HEK293 (cell line): ENCODE measurements around the gene TJP3.

Source experiments
- CTCF ChIA-PET: fragments of 350-600 bp; formaldehyde crosslinking; extraction: SDS; loops from one replicate; lab custom pipeline; 2021; ENCODE audit warnings: antibody characterized with exemption; lab: Yijun Ruan, JAX
- POLR2A ChIA-PET: fragments of 300-600 bp; formaldehyde crosslinking; extraction: SDS; loops from one replicate; lab custom pipeline; 2020; ENCODE audit warnings: antibody characterized with exemption, inconsistent platforms; lab: Yijun Ruan, JAX
- H3K27ac ChIP-seq: fragments of 200-500 bp; sonication (Bioruptor generic); 2 replicates; pipeline ENCODE4 v1.5.1; 2014; ENCODE audit warnings: low read depth, low read length, control low read depth, inconsistent platforms; ENCODE audit errors: extremely low read depth
- H3K36me3 ChIP-seq, 2 experiments: fragments of 200-500 bp in 1 of 2; sonication (Bioruptor generic) in 1 of 2; 1 replicate in 1 of 2; 2 replicates in 1 of 2; pipeline ENCODE4 v1.5.1; 2014 to 2017; ENCODE audit warnings: inconsistent platforms in 2 of 2, low read length in 2 of 2; ENCODE audit not compliant: control insufficient read depth in 2 of 2, insufficient read depth in 1 of 2
- H3K4me1 ChIP-seq: fragments of 200-500 bp; sonication (Bioruptor generic); 2 replicates; pipeline ENCODE4 v1.5.1; 2014; ENCODE audit warnings: mild to moderate bottlenecking, low read length, inconsistent platforms; ENCODE audit not compliant: control insufficient read depth, insufficient read depth
- H3K4me3 ChIP-seq: 2 replicates; pipeline ENCODE4 v1.5.1; 2011; ENCODE audit warnings: low read depth, mild to moderate bottlenecking, control low read depth, low read length, moderate library complexity
- H3K9me3 ChIP-seq: fragments of 200-500 bp; sonication (Bioruptor generic); 2 replicates; pipeline ENCODE4 v1.5.1; 2014; ENCODE audit warnings: low read depth, low read length, inconsistent platforms; ENCODE audit not compliant: control insufficient read depth, insufficient read depth
- BCL11B ChIP-seq: fragments of 450-650 bp; formaldehyde crosslinking; IDR thresholded peaks from 2 replicates; pipeline ENCODE4 v1.5.1; 2016; ENCODE audit warnings: low read depth, missing biosample characterization, missing genetic modification characterization
- HOXC10 ChIP-seq: sonication (generic); formaldehyde crosslinking; IDR thresholded peaks from 2 replicates; pipeline ENCODE4 v1.8.1; 2023; ENCODE audit warnings: mild to moderate bottlenecking, missing genetic modification reagents
- REST ChIP-seq: fragments of 450-650 bp; formaldehyde crosslinking; IDR thresholded peaks from 2 replicates; pipeline ENCODE4 v1.5.1; 2016; ENCODE audit warnings: missing biosample characterization, missing genetic modification characterization
- ZBTB49 ChIP-seq: fragments of 450-650 bp; formaldehyde crosslinking; IDR thresholded peaks from 2 replicates; pipeline ENCODE4 v1.5.1; 2016; ENCODE audit warnings: missing biosample characterization, missing genetic modification characterization, low read depth
- ZBTB8A ChIP-seq: fragments of 450-650 bp; formaldehyde crosslinking; IDR thresholded peaks from 2 replicates; pipeline ENCODE4 v1.5.1; 2016; ENCODE audit warnings: missing biosample characterization, missing genetic modification characterization
- ZFHX2 ChIP-seq: fragments of 450-650 bp; formaldehyde crosslinking; conservative IDR thresholded peaks from 2 replicates; pipeline ENCODE4 v1.5.1; 2016; ENCODE audit warnings: missing biosample characterization, missing genetic modification characterization
- ZFP37 ChIP-seq: fragments of 450-650 bp; formaldehyde crosslinking; IDR thresholded peaks from 2 replicates; pipeline ENCODE4 v1.5.1; 2016; ENCODE audit warnings: missing biosample characterization, missing genetic modification characterization
- ZFP41 ChIP-seq: fragments of 450-650 bp; formaldehyde crosslinking; IDR thresholded peaks from 2 replicates; pipeline ENCODE4 v1.5.1; 2016; ENCODE audit warnings: missing biosample characterization, missing genetic modification characterization, borderline replicate concordance
- ZNF157 ChIP-seq: fragments of 450-650 bp; formaldehyde crosslinking; IDR thresholded peaks from 2 replicates; pipeline ENCODE4 v1.5.1; 2016; ENCODE audit warnings: missing biosample characterization, missing genetic modification characterization
- ZNF175 ChIP-seq: fragments of 450-650 bp; formaldehyde crosslinking; IDR thresholded peaks from 2 replicates; pipeline ENCODE4 v1.5.1; 2016; ENCODE audit warnings: missing biosample characterization, missing genetic modification characterization
- ZNF18 ChIP-seq: fragments of 450-650 bp; formaldehyde crosslinking; IDR thresholded peaks from 2 replicates; pipeline ENCODE4 v1.5.1; 2016; ENCODE audit warnings: missing biosample characterization, missing genetic modification characterization
- ZNF202 ChIP-seq: fragments of 450-650 bp; formaldehyde crosslinking; IDR thresholded peaks from 2 replicates; pipeline ENCODE4 v1.5.1; 2016; ENCODE audit warnings: missing biosample characterization, missing genetic modification characterization, borderline replicate concordance
- ZNF280D ChIP-seq: fragments of 450-650 bp; formaldehyde crosslinking; IDR thresholded peaks from 2 replicates; pipeline ENCODE4 v1.5.1; 2016; ENCODE audit warnings: missing biosample characterization, missing genetic modification characterization
- ZNF426 ChIP-seq: fragments of 450-650 bp; formaldehyde crosslinking; IDR thresholded peaks from 2 replicates; pipeline ENCODE4 v1.5.1; 2017; ENCODE audit warnings: missing biosample characterization, missing genetic modification characterization, mild to moderate bottlenecking, inconsistent platforms, moderate library complexity
- ZNF544 ChIP-seq: fragments of 450-650 bp; formaldehyde crosslinking; IDR thresholded peaks from 2 replicates; pipeline ENCODE4 v1.5.0; 2017; ENCODE audit warnings: missing biosample characterization, missing genetic modification characterization
- ZNF560 ChIP-seq: fragments of 450-650 bp; formaldehyde crosslinking; IDR thresholded peaks from 2 replicates; pipeline ENCODE4 v1.5.1; 2017; ENCODE audit warnings: missing biosample characterization, missing genetic modification characterization, borderline replicate concordance
- ZNF561 ChIP-seq: fragments of 450-650 bp; IDR thresholded peaks from 2 replicates; pipeline ENCODE4 v1.5.1; 2018; ENCODE audit warnings: missing biosample characterization, missing genetic modification characterization, borderline replicate concordance
- ZNF658 ChIP-seq: fragments of 450-650 bp; formaldehyde crosslinking; IDR thresholded peaks from 2 replicates; pipeline ENCODE4; 2016; ENCODE audit warnings: missing biosample characterization, missing genetic modification characterization
- ZSCAN18 ChIP-seq: fragments of 450-650 bp; formaldehyde crosslinking; IDR thresholded peaks from 2 replicates; pipeline ENCODE4 v1.5.1; 2016; ENCODE audit warnings: missing biosample characterization, missing genetic modification characterization

Gene TJP3

GRCh38 chr19:3751236-3751635, 43.1 kb downstream of the TJP3 start:
- H3K36me3 ChIP-seq: peaks cover 0 to 27% of the 10 kb centered on the region in 2 experiments; a peak in 2 of 3 replicates
- CTCF ChIA-PET: interaction anchor here (0.6 to 1.4 kb wide), 2 partner anchors 11 to 560 kb away, joined by 3 to 4 read pairs; no protein-coding TSS in a partner anchor
- H3K4me1 ChIP-seq: no peaks in the 10 kb centered on the region
- POLR2A ChIA-PET: interaction anchor here (0.6 kb wide), 1 partner anchor 139 kb away, joined by 5 read pairs; no protein-coding TSS in a partner anchor
- no peak overlapping the region for H3K27ac ChIP-seq
- H3K9me3 ChIP-seq: no peaks in the 10 kb centered on the region
- no peak overlapping the region for H3K4me3 ChIP-seq
- TF ChIP-seq ZNF544 (tag by site-specific recombination) (no peak), ZNF280D (no peak), ZSCAN18 (tag by site-specific recombination) (no peak), ZFP37 (tag by site-specific recombination) (no peak), ZBTB8A (tag by site-specific recombination) (no peak), ZNF175 (tag by site-specific recombination) (no peak), ZBTB49 (tag by site-specific recombination) (no peak), ZNF560 (tag by site-specific recombination) (no peak), BCL11B (tag by site-specific recombination) (no peak), REST (no peak), ZNF426 (tag by site-specific recombination) (no peak)

GRCh38 chr19:3752492-3752891, 44.3 kb downstream of the TJP3 start:
- no peak for TF ChIP-seq ZNF157 (tag by site-specific recombination)
- TF ChIP-seq ZNF202 (tag by site-specific recombination): no peak
- no peak for TF ChIP-seq ZFHX2
- TF ChIP-seq ZNF561 (tag by site-specific recombination): no peak
- no peak for TF ChIP-seq ZFP41 (tag by site-specific recombination)
- TF ChIP-seq ZNF18: no peak
- no peak for TF ChIP-seq HOXC10
- no peak for TF ChIP-seq ZNF658
- ChIA-PET POLR2A (interaction anchor here (1.4 kb wide), 1 partner anchor 10 kb away, joined by 6 read pairs; the partner anchor contains the start of gene MRPL54), CTCF (no interaction called here)
- Histone ChIP-seq H3K27ac (no peak overlapping the region), H3K4me3 (no peak overlapping the region), H3K9me3 (no peaks in the 10 kb centered on the region), H3K36me3 (peaks cover 6 to 27% of the 10 kb centered on the region in 2 experiments; a peak in 2 of 3 replicates), H3K4me1 (no peaks in the 10 kb centered on the region)
